Measurements from ENCODE around the gene EIF4G3. TPM values are rescaled to one million over a fixed set of nuclear protein-coding genes. Genes with fewer than 3 reads are reported as not detected.

EIF4G3 gene
- total and polyA plus RNA-seq, 10 of the 15 experiments (the other 5 are each of a cell fraction or from before 2014, with no cell fraction given) = 7.4 to 45.1 (median 29.1) TPM

DNA sequence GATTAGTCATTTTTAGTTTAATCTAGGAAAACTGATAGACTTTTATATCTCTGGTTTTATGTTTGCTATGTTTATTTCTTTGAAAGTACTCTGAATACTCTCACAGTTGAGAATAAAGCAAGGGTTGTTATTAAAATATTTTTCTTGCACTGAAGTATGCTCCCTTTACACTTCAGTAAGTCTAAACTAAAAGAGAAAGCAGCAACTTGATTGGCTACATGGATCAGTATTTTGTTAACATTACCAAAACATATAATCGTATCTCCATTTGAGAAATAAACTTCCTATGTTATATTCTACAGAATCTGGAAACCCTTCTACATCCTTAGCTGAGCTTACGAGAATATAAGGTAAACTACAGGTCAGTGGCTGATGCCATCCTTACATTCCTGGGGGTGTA, 240.1 kb downstream of the EIF4G3 start (continued):
- TF ChIP-seq, protein P1, sequence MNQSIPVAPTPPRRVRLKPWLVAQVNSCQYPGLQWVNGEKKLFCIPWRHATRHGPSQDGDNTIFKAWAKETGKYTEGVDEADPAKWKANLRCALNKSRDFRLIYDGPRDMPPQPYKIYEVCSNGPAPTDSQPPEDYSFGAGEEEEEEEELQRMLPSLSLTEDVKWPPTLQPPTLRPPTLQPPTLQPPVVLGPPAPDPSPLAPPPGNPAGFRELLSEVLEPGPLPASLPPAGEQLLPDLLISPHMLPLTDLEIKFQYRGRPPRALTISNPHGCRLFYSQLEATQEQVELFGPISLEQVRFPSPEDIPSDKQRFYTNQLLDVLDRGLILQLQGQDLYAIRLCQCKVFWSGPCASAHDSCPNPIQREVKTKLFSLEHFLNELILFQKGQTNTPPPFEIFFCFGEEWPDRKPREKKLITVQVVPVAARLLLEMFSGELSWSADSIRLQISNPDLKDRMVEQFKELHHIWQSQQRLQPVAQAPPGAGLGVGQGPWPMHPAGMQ (IDR thresholded peaks at IDR 0.05; ENCODE audit: borderline replicate concordance) = no peak
- TF ChIP-seq HDAC2 (IDR thresholded peaks at IDR 0.05) = no peak
- TF ChIP-seq SMC3 (IDR thresholded peaks at IDR 0.05; ENCODE audit: borderline replicate concordance, low read length) = no peak
- TF ChIP-seq SMARCA5 (IDR thresholded peaks at IDR 0.05) = no peak

DNA sequence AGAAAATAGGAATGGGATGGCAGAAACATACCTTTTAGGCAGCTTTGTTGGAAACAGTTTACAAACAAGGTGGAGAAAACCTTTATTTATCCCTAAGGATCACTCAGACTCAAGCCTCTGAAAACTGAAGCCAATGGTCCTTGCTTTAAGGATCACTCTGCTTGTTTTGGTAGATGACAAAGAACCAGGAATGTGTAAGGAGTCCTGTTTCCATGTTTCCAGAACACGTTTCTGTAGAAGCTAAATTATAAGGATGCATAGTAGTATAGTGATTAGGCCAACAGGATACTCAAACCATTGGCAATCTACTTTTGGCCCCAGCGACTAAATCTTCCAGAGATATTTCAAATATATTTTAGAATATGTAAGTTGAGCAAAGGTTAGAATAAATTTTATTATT, 240.5 kb downstream of the EIF4G3 start:
- no peaks in the 10 kb centered on the region for H3K79me2 ChIP-seq (ENCODE audit: control insufficient read depth, insufficient read depth, low read length)
- ChIA-PET CTCF (interaction anchor here (4.5 kb wide), 1 partner anchor 259 kb away, joined by 22 read pairs; no protein-coding TSS in a partner anchor), RAD21 (ENCODE audit: unreplicated experiment) (no interaction called here), SMC1A (ENCODE audit: uncharacterized antibody, unreplicated experiment) (interaction anchor here (1.8 kb wide), 1 partner anchor 259 kb away, joined by 7 read pairs; no protein-coding TSS in a partner anchor), POLR2A (no interaction called here)
- peaks cover 15% of the 10 kb centered on the region for H3K4me1 ChIP-seq (ENCODE audit: control insufficient read depth, insufficient read depth, low read length)
- WGBS (ENCODE audit: insufficient coverage, insufficient replicate concordance, low lambda C conversion rate, missing lambda C conversion rate) = 98% methylated on average over 2 of the region's 2 CpGs
- H3K9me3 ChIP-seq (replicated peaks; ENCODE audit: control insufficient read depth, insufficient read depth, low read length) = no peaks in the 10 kb centered on the region
- in situ Hi-C loops (cut with MboI) = no loop called here
- H3K27ac ChIP-seq (ENCODE audit: control insufficient read depth, insufficient read depth) = no peak overlapping the region
- FAIRE-seq (no peak), DNase-seq (ENCODE audit: low read depth, low spot score) (no peak), ATAC-seq (no peak)
- no peaks in the 10 kb centered on the region for H3K27me3 ChIP-seq (replicated peaks in 1 of 2; ENCODE audit: control insufficient read depth in 2 of 2, insufficient read depth in 2 of 2, low read length in 1 of 2)
- BruUV-seq (replicated peaks) = no TSS peak
- intact Hi-C loops (cut with micrococcal nuclease; ENCODE audit: unreplicated experiment) = no loop called here
- no peak overlapping the region for H3K4me2 ChIP-seq (ENCODE audit: control insufficient read depth, insufficient read depth)
- H4K20me1 ChIP-seq (ENCODE audit: control insufficient read depth, insufficient read depth) = no peaks in the 10 kb centered on the region
- no peak overlapping the region for H3K4me3 ChIP-seq
- no peak overlapping the region for H2AFZ ChIP-seq (ENCODE audit: control insufficient read depth, low read depth, low read length)
- H3K9ac ChIP-seq (ENCODE audit: control insufficient read depth, insufficient read depth, low read length) = no peak overlapping the region
- peaks cover 0 to 3% of the 10 kb centered on the region in 2 experiments; a peak in 2 of 4 replicates for H3K36me3 ChIP-seq (ENCODE audit: control insufficient read depth in 2 of 2, insufficient read depth in 2 of 2, low read length in 1 of 2)
- no peak for TF ChIP-seq RFX5 (IDR thresholded peaks at IDR 0.05; ENCODE audit: low read depth, low read length)
- TF ChIP-seq TCF12 (IDR thresholded peaks at IDR 0.05; ENCODE audit: low read depth, low read length) = no peak
- TF ChIP-seq, protein P2, sequence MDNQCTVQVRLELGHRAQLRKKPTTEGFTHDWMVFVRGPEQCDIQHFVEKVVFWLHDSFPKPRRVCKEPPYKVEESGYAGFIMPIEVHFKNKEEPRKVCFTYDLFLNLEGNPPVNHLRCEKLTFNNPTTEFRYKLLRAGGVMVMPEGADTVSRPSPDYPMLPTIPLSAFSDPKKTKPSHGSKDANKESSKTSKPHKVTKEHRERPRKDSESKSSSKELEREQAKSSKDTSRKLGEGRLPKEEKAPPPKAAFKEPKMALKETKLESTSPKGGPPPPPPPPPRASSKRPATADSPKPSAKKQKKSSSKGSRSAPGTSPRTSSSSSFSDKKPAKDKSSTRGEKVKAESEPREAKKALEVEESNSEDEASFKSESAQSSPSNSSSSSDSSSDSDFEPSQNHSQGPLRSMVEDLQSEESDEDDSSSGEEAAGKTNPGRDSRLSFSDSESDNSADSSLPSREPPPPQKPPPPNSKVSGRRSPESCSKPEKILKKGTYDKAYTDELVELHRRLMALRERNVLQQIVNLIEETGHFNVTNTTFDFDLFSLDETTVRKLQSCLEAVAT (IDR thresholded peaks at IDR 0.05) = no peak
- TF ChIP-seq YY1 (IDR thresholded peaks at IDR 0.05; ENCODE audit: low read depth, low read length) = no peak
- TF ChIP-seq CBX5 (IDR thresholded peaks at IDR 0.05; ENCODE audit: low read depth) = no peak
- TF ChIP-seq, protein P3, sequence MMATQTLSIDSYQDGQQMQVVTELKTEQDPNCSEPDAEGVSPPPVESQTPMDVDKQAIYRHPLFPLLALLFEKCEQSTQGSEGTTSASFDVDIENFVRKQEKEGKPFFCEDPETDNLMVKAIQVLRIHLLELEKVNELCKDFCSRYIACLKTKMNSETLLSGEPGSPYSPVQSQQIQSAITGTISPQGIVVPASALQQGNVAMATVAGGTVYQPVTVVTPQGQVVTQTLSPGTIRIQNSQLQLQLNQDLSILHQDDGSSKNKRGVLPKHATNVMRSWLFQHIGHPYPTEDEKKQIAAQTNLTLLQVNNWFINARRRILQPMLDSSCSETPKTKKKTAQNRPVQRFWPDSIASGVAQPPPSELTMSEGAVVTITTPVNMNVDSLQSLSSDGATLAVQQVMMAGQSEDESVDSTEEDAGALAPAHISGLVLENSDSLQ (IDR thresholded peaks at IDR 0.05) = no peak
- TF ChIP-seq, protein P4, sequence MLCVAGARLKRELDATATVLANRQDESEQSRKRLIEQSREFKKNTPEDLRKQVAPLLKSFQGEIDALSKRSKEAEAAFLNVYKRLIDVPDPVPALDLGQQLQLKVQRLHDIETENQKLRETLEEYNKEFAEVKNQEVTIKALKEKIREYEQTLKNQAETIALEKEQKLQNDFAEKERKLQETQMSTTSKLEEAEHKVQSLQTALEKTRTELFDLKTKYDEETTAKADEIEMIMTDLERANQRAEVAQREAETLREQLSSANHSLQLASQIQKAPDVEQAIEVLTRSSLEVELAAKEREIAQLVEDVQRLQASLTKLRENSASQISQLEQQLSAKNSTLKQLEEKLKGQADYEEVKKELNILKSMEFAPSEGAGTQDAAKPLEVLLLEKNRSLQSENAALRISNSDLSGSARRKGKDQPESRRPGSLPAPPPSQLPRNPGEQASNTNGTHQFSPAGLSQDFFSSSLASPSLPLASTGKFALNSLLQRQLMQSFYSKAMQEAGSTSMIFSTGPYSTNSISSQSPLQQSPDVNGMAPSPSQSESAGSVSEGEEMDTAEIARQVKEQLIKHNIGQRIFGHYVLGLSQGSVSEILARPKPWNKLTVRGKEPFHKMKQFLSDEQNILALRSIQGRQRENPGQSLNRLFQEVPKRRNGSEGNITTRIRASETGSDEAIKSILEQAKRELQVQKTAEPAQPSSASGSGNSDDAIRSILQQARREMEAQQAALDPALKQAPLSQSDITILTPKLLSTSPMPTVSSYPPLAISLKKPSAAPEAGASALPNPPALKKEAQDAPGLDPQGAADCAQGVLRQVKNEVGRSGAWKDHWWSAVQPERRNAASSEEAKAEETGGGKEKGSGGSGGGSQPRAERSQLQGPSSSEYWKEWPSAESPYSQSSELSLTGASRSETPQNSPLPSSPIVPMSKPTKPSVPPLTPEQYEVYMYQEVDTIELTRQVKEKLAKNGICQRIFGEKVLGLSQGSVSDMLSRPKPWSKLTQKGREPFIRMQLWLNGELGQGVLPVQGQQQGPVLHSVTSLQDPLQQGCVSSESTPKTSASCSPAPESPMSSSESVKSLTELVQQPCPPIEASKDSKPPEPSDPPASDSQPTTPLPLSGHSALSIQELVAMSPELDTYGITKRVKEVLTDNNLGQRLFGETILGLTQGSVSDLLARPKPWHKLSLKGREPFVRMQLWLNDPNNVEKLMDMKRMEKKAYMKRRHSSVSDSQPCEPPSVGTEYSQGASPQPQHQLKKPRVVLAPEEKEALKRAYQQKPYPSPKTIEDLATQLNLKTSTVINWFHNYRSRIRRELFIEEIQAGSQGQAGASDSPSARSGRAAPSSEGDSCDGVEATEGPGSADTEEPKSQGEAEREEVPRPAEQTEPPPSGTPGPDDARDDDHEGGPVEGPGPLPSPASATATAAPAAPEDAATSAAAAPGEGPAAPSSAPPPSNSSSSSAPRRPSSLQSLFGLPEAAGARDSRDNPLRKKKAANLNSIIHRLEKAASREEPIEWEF (IDR thresholded peaks at IDR 0.05; ENCODE audit: insufficient replicate concordance, low read depth, low read length) = no peak

Data from GM12878 (cell line).